DMS79 (cell line): ENCODE measurements around the gene LYPD6.

ENCODE experiments used
- DNase-seq: peaks from one replicate; lab custom pipeline; 2025; lab: John Stamatoyannopoulos, UW

The LYPD6 gene

GRCh38 chr2:149513461-149513860, 183.1 kb downstream of the LYPD6 start:
- no peak for DNase-seq
